GM10266 (cell line): ENCODE data around the gene RARS1.

ENCODE experiments used
- DNase-seq: peaks from one replicate; pipeline ENCODE4 v3.0.0; 2012; ENCODE audit errors: extremely low spot score
- CTCF ChIP-seq: IDR thresholded peaks from 2 replicates; pipeline ENCODE4 v1.5.1; 2012; ENCODE audit warnings: mild to moderate bottlenecking, low read depth; ENCODE audit not compliant: control insufficient read depth, insufficient read depth; ENCODE audit errors: missing control alignments

Gene RARS1

GRCh38 chr5:168513861-168514428 lies 27.7 kb downstream of the RARS1 start:
- TF ChIP-seq CTCF, result no peak
- DNase-seq, result no peak

- TF ChIP-seq CTCF, result no peak
- no peak for DNase-seq
These were observed 39.6 kb downstream of the RARS1 start for GRCh38 chr5:168525856-168526255.

GRCh38 chr5:168527756-168528295 lies 41.6 kb downstream of the RARS1 start:
- no peak for DNase-seq

GRCh38 chr5:168528521-168529373 lies 42.5 kb downstream of the RARS1 start, which contains the start of gene FBLL1:
Gene FBLL1, plus strand, starts transcription at chr5:168529305. Its CDS starts 200 bp downstream, at chr5:168529505.
- no peak for TF ChIP-seq CTCF
- peak; percentile 57 for DNase-seq

More at GRCh38 chr5:168527756-168528295, 41.6 kb downstream of the RARS1 start:
- no peak for TF ChIP-seq CTCF

- no peak for TF ChIP-seq CTCF
These were observed 43.3 kb downstream of the RARS1 start for GRCh38 chr5:168529374-168530234.

GRCh38 chr5:168530621-168531150 lies 44.4 kb downstream of the RARS1 start:
- no peak for DNase-seq
- TF ChIP-seq CTCF, result no peak

More at GRCh38 chr5:168529374-168530234, 43.3 kb downstream of the RARS1 start:
- DNase-seq, result no peak
